Measurements from ENCODE around the gene NFAT5. TPM values are rescaled to one million over a fixed set of nuclear protein-coding genes. Genes with fewer than 3 reads are reported as not detected.

Gene NFAT5
- total RNA-seq, 2 experiments from 2014 or later, result 36.0 to 37.8 TPM

DNA sequence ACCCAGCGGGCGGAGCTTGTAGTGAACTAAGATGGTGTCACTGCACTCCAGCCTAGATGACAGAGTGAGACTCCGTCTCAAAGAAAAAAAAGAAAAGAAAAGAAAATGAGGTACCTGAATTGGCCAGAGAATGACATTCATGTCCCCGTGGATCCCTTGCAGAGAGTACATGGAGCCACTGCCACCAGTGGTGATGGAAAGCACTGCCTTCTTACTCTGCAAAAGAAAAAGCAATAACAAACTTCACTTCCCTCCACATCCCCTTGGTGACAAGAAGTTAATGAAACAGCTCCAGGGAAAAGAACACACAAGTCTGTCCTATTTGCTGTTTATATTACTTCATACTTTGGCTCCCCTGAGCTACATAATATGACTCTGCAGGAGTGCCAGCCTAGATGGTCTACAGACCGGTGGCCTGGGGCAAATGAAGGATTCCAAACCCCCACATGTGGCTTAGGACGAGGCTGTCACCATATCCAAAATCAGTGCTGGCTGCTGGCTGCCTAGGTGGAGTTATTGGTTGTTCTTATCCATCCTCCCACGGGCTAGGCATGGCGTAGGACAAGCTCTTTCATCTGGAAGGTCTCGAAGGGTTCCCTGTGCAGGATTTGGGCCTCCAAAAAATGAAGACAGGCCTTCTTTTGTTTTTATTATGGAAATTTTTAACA lies 147.3 kb downstream of the NFAT5 start:
- CTCF ChIA-PET, result interaction anchor here (1.1 to 1.5 kb wide), 2 partner anchors 16 to 42 kb away, joined by 3 to 6 read pairs; partner anchors contain the start of gene NOB1
- ATAC-seq, result no peak
- Mint-ChIP-seq H3K36me3 (ENCODE audit: low read depth) (peaks cover under 1% of the 10 kb centered on the region), H3K9me3 (no peaks in the 10 kb centered on the region), H3K27me3 (no peaks in the 10 kb centered on the region), H3K4me1 (ENCODE audit: low read depth) (peaks cover 3% of the 10 kb centered on the region), H3K27ac (no peak overlapping the region), H3K4me3 (no peak overlapping the region)
- TF ChIP-seq, protein P1, sequence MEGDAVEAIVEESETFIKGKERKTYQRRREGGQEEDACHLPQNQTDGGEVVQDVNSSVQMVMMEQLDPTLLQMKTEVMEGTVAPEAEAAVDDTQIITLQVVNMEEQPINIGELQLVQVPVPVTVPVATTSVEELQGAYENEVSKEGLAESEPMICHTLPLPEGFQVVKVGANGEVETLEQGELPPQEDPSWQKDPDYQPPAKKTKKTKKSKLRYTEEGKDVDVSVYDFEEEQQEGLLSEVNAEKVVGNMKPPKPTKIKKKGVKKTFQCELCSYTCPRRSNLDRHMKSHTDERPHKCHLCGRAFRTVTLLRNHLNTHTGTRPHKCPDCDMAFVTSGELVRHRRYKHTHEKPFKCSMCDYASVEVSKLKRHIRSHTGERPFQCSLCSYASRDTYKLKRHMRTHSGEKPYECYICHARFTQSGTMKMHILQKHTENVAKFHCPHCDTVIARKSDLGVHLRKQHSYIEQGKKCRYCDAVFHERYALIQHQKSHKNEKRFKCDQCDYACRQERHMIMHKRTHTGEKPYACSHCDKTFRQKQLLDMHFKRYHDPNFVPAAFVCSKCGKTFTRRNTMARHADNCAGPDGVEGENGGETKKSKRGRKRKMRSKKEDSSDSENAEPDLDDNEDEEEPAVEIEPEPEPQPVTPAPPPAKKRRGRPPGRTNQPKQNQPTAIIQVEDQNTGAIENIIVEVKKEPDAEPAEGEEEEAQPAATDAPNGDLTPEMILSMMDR (IDR thresholded peaks at IDR 0.05), result no peak
- intact Hi-C loops (cut with micrococcal nuclease), result no loop called here
- no peak for DNase-seq
- POLR2A ChIA-PET, result interaction anchor here (0.6 to 0.8 kb wide), 3 partner anchors 42 to 101 kb away, joined by 3 to 4 read pairs (median 4); partner anchors contain the start of gene NOB1

DNA sequence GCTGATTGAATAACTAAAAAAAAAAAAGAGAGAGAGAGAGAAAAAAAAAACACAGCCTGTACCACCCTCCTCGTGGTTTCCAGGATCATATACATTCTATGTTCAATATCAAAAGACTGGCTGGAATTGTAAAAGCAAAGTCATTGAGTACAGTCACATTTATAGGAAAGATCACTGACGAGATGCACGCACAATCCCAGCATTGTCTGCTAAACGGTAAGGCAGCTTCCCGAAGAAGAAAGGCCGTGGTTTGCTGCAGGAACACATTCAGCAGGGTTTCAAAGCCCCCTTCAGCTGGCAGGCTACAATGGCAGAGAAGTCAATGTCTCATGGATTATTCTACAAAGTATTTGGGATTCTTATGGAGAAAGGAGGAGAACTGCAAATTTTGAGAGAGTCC lies 151.3 kb downstream of the NFAT5 start:
- POLR2A ChIA-PET, result interaction anchor here (1.2 to 1.6 kb wide), 3 partner anchors 9 to 37 kb away, joined by 3 to 4 read pairs (median 3); partner anchors contain the start of gene NOB1
- TF ChIP-seq, protein P1 (IDR thresholded peaks at IDR 0.05), result no peak
- no peak for DNase-seq
- no peaks in the 10 kb centered on the region for H3K9me3 Mint-ChIP-seq
- CTCF ChIA-PET, result interaction anchor here (1.0 kb wide), 1 partner anchor 321 kb away, joined by 3 read pairs; no protein-coding TSS in a partner anchor
- H3K4me1 Mint-ChIP-seq (ENCODE audit: low read depth), result no peaks in the 10 kb centered on the region
- H3K27me3 Mint-ChIP-seq, result no peaks in the 10 kb centered on the region
- intact Hi-C loops (cut with micrococcal nuclease), result no loop called here
- ATAC-seq, result no peak
- H3K27ac Mint-ChIP-seq, result no peak overlapping the region
- no peak overlapping the region for H3K4me3 Mint-ChIP-seq
- H3K36me3 Mint-ChIP-seq (ENCODE audit: low read depth), result no peaks in the 10 kb centered on the region

DNA sequence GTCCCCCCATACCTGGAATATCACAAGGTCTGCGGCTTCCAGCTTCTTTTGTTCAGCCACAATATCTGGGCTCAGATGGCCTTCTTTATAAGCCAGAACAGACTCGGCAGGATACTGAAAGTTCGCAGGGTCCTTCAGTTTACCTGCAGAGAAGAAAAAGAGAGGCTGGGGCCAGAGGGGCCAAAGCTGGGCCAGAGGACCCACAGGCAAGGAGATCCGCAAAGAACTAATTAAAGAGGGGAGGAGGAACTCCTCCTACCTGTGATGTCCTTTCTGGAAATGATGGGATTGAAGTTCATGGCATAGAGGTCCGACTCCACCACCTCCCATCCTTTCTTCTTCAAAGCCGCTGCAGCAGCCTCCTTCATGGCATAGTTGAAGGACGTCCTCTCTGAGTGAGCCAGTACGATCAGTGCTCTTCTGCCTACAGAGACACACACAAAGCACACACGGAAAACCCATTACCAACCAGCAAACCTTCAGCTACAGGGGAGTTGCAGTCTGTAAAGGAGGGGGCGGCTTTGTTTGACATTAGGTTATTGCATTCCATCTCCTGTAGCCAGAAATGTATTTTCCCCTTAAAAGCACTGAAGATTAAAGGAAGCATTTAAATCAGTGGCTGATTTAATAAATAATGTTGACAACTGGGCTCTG lies 152.5 kb downstream of the NFAT5 start:
- no peak for ATAC-seq
- POLR2A ChIA-PET, result interaction anchor here (0.6 to 1.6 kb wide), 4 partner anchors 8 to 36 kb away, joined by 3 to 4 read pairs (median 3); partner anchors contain the start of gene NOB1
- H3K27ac Mint-ChIP-seq, result no peak overlapping the region

DNA sequence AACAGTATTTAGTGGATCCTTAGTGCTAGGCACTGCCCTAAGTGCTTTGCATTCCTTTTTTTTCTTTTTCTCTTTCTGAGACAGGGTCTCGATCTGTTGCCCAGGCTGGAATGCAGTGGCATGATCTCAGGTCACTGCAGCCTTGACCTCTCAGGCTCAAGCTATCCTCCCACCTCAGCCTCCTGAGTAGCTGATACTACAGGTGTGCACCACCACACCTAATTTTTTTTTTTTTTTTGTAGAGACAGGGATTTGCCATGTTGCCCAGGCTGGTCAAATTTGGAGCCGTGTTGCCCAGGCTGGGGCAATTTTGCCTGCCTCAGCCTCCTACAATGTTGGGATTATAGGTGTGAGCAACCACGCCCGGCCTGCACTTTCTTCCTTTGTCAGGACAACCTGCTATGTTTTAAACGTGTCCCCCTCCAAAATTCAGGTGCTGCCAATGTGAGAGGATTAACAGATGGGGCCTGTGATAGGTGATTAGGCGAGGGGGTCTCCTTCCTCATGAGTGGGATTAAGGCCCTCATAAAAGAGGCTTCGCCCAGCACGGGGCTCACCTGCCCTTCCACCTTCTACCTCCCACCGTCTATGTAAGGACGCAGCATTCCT lies 155.2 kb downstream of the NFAT5 start:
- DNase-seq, result no peak
- H3K27me3 Mint-ChIP-seq, result no peaks in the 10 kb centered on the region
- intact Hi-C loops (cut with micrococcal nuclease), result no loop called here
- H3K4me3 Mint-ChIP-seq, result no peak overlapping the region
- ChIA-PET CTCF (interaction anchor here (4.0 kb wide), 1 partner anchor 11 kb away, joined by 18 read pairs; no protein-coding TSS in a partner anchor), POLR2A (no interaction called here)
- no peak for ATAC-seq
- TF ChIP-seq, protein P1 (IDR thresholded peaks at IDR 0.05), result no peak
- peaks cover 6% of the 10 kb centered on the region for H3K4me1 Mint-ChIP-seq (ENCODE audit: low read depth)
- H3K9me3 Mint-ChIP-seq, result no peaks in the 10 kb centered on the region
- H3K36me3 Mint-ChIP-seq (ENCODE audit: low read depth), result no peaks in the 10 kb centered on the region
- no peak overlapping the region for H3K27ac Mint-ChIP-seq

More for the DNA sequence above, 152.5 kb downstream of the NFAT5 start:
- TF ChIP-seq, protein P1 (IDR thresholded peaks at IDR 0.05), result no peak
- no peaks in the 10 kb centered on the region for H3K36me3 Mint-ChIP-seq (ENCODE audit: low read depth)
- intact Hi-C loops (cut with micrococcal nuclease), result no loop called here
- no peaks in the 10 kb centered on the region for H3K27me3 Mint-ChIP-seq
- H3K4me3 Mint-ChIP-seq, result no peak overlapping the region
- CTCF ChIA-PET, result interaction anchor here (1.4 kb wide), 1 partner anchor 36 kb away, joined by 3 read pairs; no protein-coding TSS in a partner anchor
- no peaks in the 10 kb centered on the region for H3K4me1 Mint-ChIP-seq (ENCODE audit: low read depth)
- H3K9me3 Mint-ChIP-seq, result no peaks in the 10 kb centered on the region
- no peak for DNase-seq
